ENCODE results near the gene GPX4.

DNA sequence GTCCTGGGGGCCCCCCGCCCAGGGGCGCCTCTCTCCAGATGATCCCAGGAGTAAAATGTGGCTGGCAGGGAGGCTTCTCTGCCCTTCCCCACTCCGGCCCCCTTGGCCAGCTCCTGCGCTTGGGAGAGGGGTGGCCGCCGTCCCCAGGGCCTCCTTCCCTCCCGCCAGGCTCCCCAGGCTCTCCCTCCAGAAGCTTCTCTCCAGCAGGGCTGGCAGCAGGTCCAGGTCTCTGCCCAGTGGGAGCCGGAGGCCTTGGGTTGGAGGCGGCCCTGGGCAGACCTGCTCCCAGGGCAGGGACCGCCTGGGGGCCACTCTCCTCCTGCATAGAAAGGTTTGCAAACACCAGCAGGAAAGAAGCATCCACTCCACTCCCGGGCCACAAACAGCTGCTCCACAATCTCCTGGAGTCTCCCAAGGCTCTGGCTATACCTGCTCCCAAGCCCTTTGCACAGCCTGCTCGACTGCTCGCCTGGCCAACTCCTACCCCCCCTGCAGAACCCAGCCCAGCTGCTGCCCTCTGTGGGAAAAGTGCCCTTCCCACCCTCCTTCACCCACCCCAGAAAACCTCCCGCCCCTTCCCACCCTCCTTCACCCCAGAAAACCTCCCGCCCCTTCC lies 44.2 kb downstream of the GPX4 start:
- TF ChIP-seq CTCF (IDR thresholded peaks at IDR 0.05) = no peak
- TF ChIP-seq POLR2A (IDR thresholded peaks at IDR 0.05) = no peak
